Measurements from ENCODE around the gene PAM. TPM values are rescaled to one million over a fixed set of nuclear protein-coding genes. Genes with fewer than 3 reads are reported as not detected.

Gene PAM
- total and polyA plus RNA-seq, 2 of the 13 experiments (the other 11 are each of a cell fraction or from before 2014, with no cell fraction given) = 20.2 to 79.1 TPM

- TF ChIP-seq ZNF543 (CRISPR knock-in tag; IDR thresholded peaks at IDR 0.05) (no peak), ZNF749 (CRISPR knock-in tag; IDR thresholded peaks at IDR 0.05; ENCODE audit: borderline replicate concordance) (no peak)
Measured at GRCh38 chr5:102895976-102896375, 140.9 kb downstream of the PAM start (continued).

GRCh38 chr5:102901424-102902134 is 146.5 kb downstream of the PAM start:
- no peak overlapping the region for H3K4me3 ChIP-seq (replicated peaks in 1 of 3; ENCODE audit: insufficient read depth in 1 of 3, low read depth in 2 of 3, low read length in 3 of 3)
- FAIRE-seq (no peak), ATAC-seq (no peak), DNase-seq (ENCODE audit: low spot score) (no peak)
- H2AFZ ChIP-seq (ENCODE audit: low read length) = no peak overlapping the region
- CTCF ChIA-PET (ENCODE audit: low intra/inter-chr PET ratio, low total read pairs) = no interaction called here
- no TSS peak for BruUV-seq (replicated peaks)
- H3K9me3 ChIP-seq (ENCODE audit: low read length) = no peaks in the 10 kb centered on the region
- H3K4me2 ChIP-seq (ENCODE audit: low read depth, low read length) = no peak overlapping the region
- H3K79me2 ChIP-seq (ENCODE audit: insufficient read depth, low read length) = no peaks in the 10 kb centered on the region
- WGBS (ENCODE audit: low lambda C conversion rate) = 80% methylated on average over 3 of the region's 3 CpGs
- no peaks in the 10 kb centered on the region for H4K20me1 ChIP-seq (ENCODE audit: insufficient read depth, low read length)
- in situ Hi-C loops (cut with HindIII; ENCODE audit: extremely low pct_ligation_motif_present, low pct_unique_long_range_greater_than_20kb) = no loop called here
- H3K27me3 ChIP-seq (ENCODE audit: control insufficient read depth in 1 of 2, insufficient read depth in 2 of 2, low read length in 2 of 2) = no peaks in the 10 kb centered on the region
- POLR2A ChIA-PET = no interaction called here
- H3K9ac ChIP-seq (ENCODE audit: insufficient read depth, low read depth, low read length) = no peak overlapping the region
- no peak overlapping the region for H3K27ac ChIP-seq (ENCODE audit: extremely low read length, insufficient read depth, low read length)
- no peak for TF ChIP-seq HNF1B (CRISPR knock-in tag; IDR thresholded peaks at IDR 0.05)
- no peak for TF ChIP-seq HMG20A (CRISPR knock-in tag; IDR thresholded peaks at IDR 0.05; ENCODE audit: borderline replicate concordance)
- H3K36me3 ChIP-seq (replicated peaks in 1 of 2; ENCODE audit: control insufficient read depth in 1 of 2, insufficient read depth in 2 of 2, low read length in 2 of 2) = no peaks in the 10 kb centered on the region
- intact Hi-C loops (cut with micrococcal nuclease; ENCODE audit: unreplicated experiment) = no loop called here
- H3K4me1 ChIP-seq (ENCODE audit: insufficient read depth, low read length) = peaks cover 22% of the 10 kb centered on the region

- H3K36me3 ChIP-seq (replicated peaks in 1 of 2; ENCODE audit: control insufficient read depth in 1 of 2, insufficient read depth in 2 of 2, low read length in 2 of 2) = no peaks in the 10 kb centered on the region
- ChIA-PET CTCF (ENCODE audit: low intra/inter-chr PET ratio, low total read pairs) (no interaction called here), POLR2A (no interaction called here)
- peaks cover 22% of the 10 kb centered on the region for H3K4me1 ChIP-seq (ENCODE audit: insufficient read depth, low read length)
- ATAC-seq (peak; percentile 65), FAIRE-seq (peak; percentile 8), DNase-seq (ENCODE audit: low spot score) (peak; percentile 7)
- in situ Hi-C loops (cut with HindIII; ENCODE audit: extremely low pct_ligation_motif_present, low pct_unique_long_range_greater_than_20kb) (no loop called here), intact Hi-C loops (cut with micrococcal nuclease; ENCODE audit: unreplicated experiment) (no loop called here)
- no peak overlapping the region for H3K4me2 ChIP-seq (ENCODE audit: low read depth, low read length)
- no TSS peak for BruUV-seq (replicated peaks)
- TF ChIP-seq ESRRA (CRISPR knock-in tag; IDR thresholded peaks at IDR 0.05; ENCODE audit: low read depth) = no peak
- no peak for TF ChIP-seq ZNF816 (CRISPR knock-in tag; IDR thresholded peaks at IDR 0.05; ENCODE audit: borderline replicate concordance)
- TF ChIP-seq HNF4A (CRISPR knock-in tag; IDR thresholded peaks at IDR 0.05) = peak; percentile 17; the same call in 1 of the 2 replicates
- TF ChIP-seq SMC3 (IDR thresholded peaks at IDR 0.05; ENCODE audit: low read length) = no peak
- no peak for TF ChIP-seq ZSCAN21 (CRISPR knock-in tag; IDR thresholded peaks at IDR 0.05; ENCODE audit: borderline replicate concordance)
- TF ChIP-seq ZNF558 (CRISPR knock-in tag; IDR thresholded peaks at IDR 0.05; ENCODE audit: borderline replicate concordance) = no peak
- no peak for TF ChIP-seq ZNF329 (CRISPR knock-in tag; IDR thresholded peaks at IDR 0.05; ENCODE audit: low read depth)
- TF ChIP-seq ZNF788 (CRISPR knock-in tag; IDR thresholded peaks at IDR 0.05; ENCODE audit: borderline replicate concordance) = no peak
- H3K27me3 ChIP-seq (ENCODE audit: control insufficient read depth in 1 of 2, insufficient read depth in 2 of 2, low read length in 2 of 2) = no peaks in the 10 kb centered on the region
- H2AFZ ChIP-seq (ENCODE audit: low read length) = no peak overlapping the region
- H3K9ac ChIP-seq (ENCODE audit: insufficient read depth, low read depth, low read length) = no peak overlapping the region
- no peak overlapping the region for H3K27ac ChIP-seq (ENCODE audit: extremely low read length, insufficient read depth, low read length)
- no peaks in the 10 kb centered on the region for H3K79me2 ChIP-seq (ENCODE audit: insufficient read depth, low read length)
- no peaks in the 10 kb centered on the region for H4K20me1 ChIP-seq (ENCODE audit: insufficient read depth, low read length)
- H3K4me3 ChIP-seq (replicated peaks in 1 of 3; ENCODE audit: insufficient read depth in 1 of 3, low read depth in 2 of 3, low read length in 3 of 3) = no peak overlapping the region
- no peaks in the 10 kb centered on the region for H3K9me3 ChIP-seq (ENCODE audit: low read length)
Measured at GRCh38 chr5:102902135-102902448, 147.0 kb downstream of the PAM start.
